BJ (cell line): ENCODE measurements around the gene SPNS2. TPM values are rescaled to one million over a fixed set of nuclear protein-coding genes. Genes with fewer than 3 reads are reported as not detected.

ENCODE experiments used
- CTCF ChIA-PET: fragments of 350-600 bp; formaldehyde crosslinking; extraction: SDS; loops from one replicate; lab custom pipeline; 2021; ENCODE audit warnings: antibody characterized with exemption, inconsistent platforms; lab: Yijun Ruan, JAX
- POLR2A ChIA-PET: fragments of 300-600 bp; sonication (Branson Sonifier 250); formaldehyde crosslinking; extraction: SDS; loops from one replicate; lab custom pipeline; 2021; ENCODE audit warnings: antibody characterized with exemption; lab: Charles Lee
- DNase-seq: peaks from one replicate; pipeline ENCODE4 v3.0.0-alpha.2; 2011; ENCODE audit warnings: low read depth
- H3K27me3 ChIP-seq: 2 replicates; pipeline ENCODE4 v1.6.0; 2011; ENCODE audit warnings: low read length; ENCODE audit not compliant: control insufficient read depth, insufficient read depth
- H3K36me3 ChIP-seq: 2 replicates; pipeline ENCODE4 v1.5.1; 2011; ENCODE audit warnings: low read length; ENCODE audit not compliant: control insufficient read depth, insufficient read depth
- H3K4me3 ChIP-seq: 2 replicates; pipeline ENCODE4 v1.5.1; 2011; ENCODE audit warnings: low read depth, mild to moderate bottlenecking, control low read depth, low read length
- CTCF ChIP-seq: IDR thresholded peaks from 2 replicates; pipeline ENCODE4 v1.5.1; 2011; ENCODE audit warnings: low read depth, mild to moderate bottlenecking, control low read depth, inconsistent platforms, low read length, moderate library complexity; ENCODE audit not compliant: insufficient read depth
- polyA minus RNA-seq: library from RNA; depleted of rRNA, polyadenylated mRNA; stranded (reverse); fragments of >200 nt; gene quantifications from 2 replicates; pipeline ENCODE4 v1.2.3, GENCODE V29; 2011; rRNA and poly(A)+ RNA removed
- polyA plus RNA-seq: library from polyadenylated mRNA; depleted of rRNA; stranded (reverse); fragments of >200 nt; gene quantifications from 2 replicates; pipeline ENCODE4 v1.2.3, GENCODE V29; 2011; rRNA removed

SPNS2 gene
- polyA plus RNA-seq, result not detected in 2 replicates
- not detected in 2 replicates for polyA minus RNA-seq

- peaks cover 34% of the 10 kb centered on the region for H3K27me3 ChIP-seq
- no peak for TF ChIP-seq CTCF
- H3K4me3 ChIP-seq, result peak within 1 kb of the TSS; percentile 5; the same call in 1 of the 2 replicates
- ChIA-PET POLR2A (no interaction called here), CTCF (no interaction called here)
- DNase-seq, result no peak
- H3K36me3 ChIP-seq, result no peaks in the 10 kb centered on the region
These were observed at the start of gene SPNS2 for GRCh38 chr17:4498461-4499397. TSS of gene SPNS2 (plus strand) at chr17:4498881. CDS start at chr17:4499048, 167 bp downstream.

- ChIA-PET POLR2A (no interaction called here), CTCF (no interaction called here)
- no peak for DNase-seq
- Histone ChIP-seq H3K27me3 (peaks cover 10% of the 10 kb centered on the region; the same call in 1 of the 2 replicates), H3K36me3 (no peaks in the 10 kb centered on the region), H3K4me3 (no peak overlapping the region)
- no peak for TF ChIP-seq CTCF
These were observed 48.9 kb upstream of the SPNS2 start for GRCh38 chr17:4449736-4450135.

- POLR2A ChIA-PET, result no interaction called here
These were observed 47.9 kb upstream of the SPNS2 start for GRCh38 chr17:4450710-4451316.

GRCh38 chr17:4453812-4454591, 44.7 kb upstream of the SPNS2 start:
- DNase-seq, result no peak
- peaks cover 8% of the 10 kb centered on the region; the same call in 1 of the 2 replicates for H3K27me3 ChIP-seq
- H3K4me3 ChIP-seq, result no peak overlapping the region
- no peaks in the 10 kb centered on the region for H3K36me3 ChIP-seq
- no peak for TF ChIP-seq CTCF
- ChIA-PET CTCF (no interaction called here), POLR2A (no interaction called here)

More at GRCh38 chr17:4450710-4451316, 47.9 kb upstream of the SPNS2 start:
- CTCF ChIA-PET, result interaction anchor here (1.1 kb wide), 1 partner anchor 30 kb away, joined by 6 read pairs; no protein-coding TSS in a partner anchor
- no peak overlapping the region for H3K4me3 ChIP-seq
- H3K27me3 ChIP-seq, result peaks cover 10% of the 10 kb centered on the region; the same call in 1 of the 2 replicates
- no peaks in the 10 kb centered on the region for H3K36me3 ChIP-seq
- TF ChIP-seq CTCF, result no peak
- DNase-seq, result no peak
